HepG2 (cell line): Measurements from ENCODE around the gene DPEP3. TPM values are rescaled to one million over a fixed set of nuclear protein-coding genes. Genes with fewer than 3 reads are reported as not detected.
A peak's percentile ranks its signal among the peaks of the same experiment; 100 is the strongest.

Source experiments
- ATAC-seq: fragments of 200-7000 bp; cut with Tn5 transposase; 3 replicates; pipeline ENCODE4 v1.9.1; 2020; ENCODE audit warnings: mild to moderate bottlenecking, moderate library complexity
- BruUV-seq: library from RNA; stranded (reverse); fragments of 400-500 nt; replicated peaks from 2 replicates; lab custom pipeline; 2021; lab: Mats Ljungman, UMichigan
- CTCF ChIA-PET: fragments of 300-600 bp; formaldehyde crosslinking; extraction: SDS; loops from one replicate; lab custom pipeline; 2021; ENCODE audit warnings: low total read pairs, inconsistent platforms, low intra/inter-chr PET ratio; lab: Yijun Ruan, JAX
- POLR2A ChIA-PET: fragments of 350-600 bp; sonication (Branson Sonifier 250); formaldehyde crosslinking; loops from one replicate; lab custom pipeline; 2020; ENCODE audit warnings: antibody characterized with exemption, inconsistent platforms; lab: Yijun Ruan, JAX
- DNase-seq: peaks from one replicate; pipeline ENCODE4 v3.0.0-alpha.2; 2015; ENCODE audit warnings: low spot score
- FAIRE-seq: peaks from 3 replicates; lab custom pipeline; 2011; peaks lifted over from hg19 to GRCh38; lab: Jason Lieb, UNC
- H2AFZ ChIP-seq: one replicate; pipeline ENCODE4 v1.6.1; 2011; ENCODE audit warnings: low read length, inconsistent platforms
- H3K27ac ChIP-seq: fragments of 300-600 bp; 3 replicates; pipeline ENCODE4 v1.8.0; 2011; ENCODE audit warnings: mixed run types, mild to moderate bottlenecking, mixed read lengths, low read length, inconsistent platforms; ENCODE audit not compliant: insufficient read depth; ENCODE audit errors: extremely low read length
- H3K27me3 ChIP-seq, 2 experiments: fragments of 200-600 bp in 1 of 2; 2 replicates in 1 of 2; 3 replicates in 1 of 2; pipeline versions ENCODE4 v1.6.0 to v1.8.0; 2011; ENCODE audit warnings: low read length in 2 of 2, mild to moderate bottlenecking in 2 of 2, moderate library complexity in 2 of 2, inconsistent platforms in 1 of 2; ENCODE audit not compliant: insufficient read depth in 2 of 2, control insufficient read depth in 1 of 2
- H3K36me3 ChIP-seq, 2 experiments: fragments of 200-600 bp in 1 of 2; replicated peaks in 1 of 2; 2 replicates in 1 of 2; 3 replicates in 1 of 2; pipeline versions ENCODE4 v1.5.1 to v1.8.0; 2011; ENCODE audit warnings: low read length in 2 of 2, inconsistent platforms in 1 of 2; ENCODE audit not compliant: insufficient read depth in 2 of 2, control insufficient read depth in 1 of 2
- H3K4me1 ChIP-seq: 2 replicates; pipeline ENCODE4 v1.5.1; 2012; ENCODE audit warnings: low read length, inconsistent platforms; ENCODE audit not compliant: insufficient read depth
- H3K4me2 ChIP-seq: 2 replicates; pipeline ENCODE4 v1.6.0; 2011; ENCODE audit warnings: low read depth, low read length, inconsistent platforms
- H3K4me3 ChIP-seq, 3 experiments: fragments of 200-600 bp in 1 of 3; sonication (generic), shearing (Covaris generic) in 1 of 3; replicated peaks in 1 of 3; 2 replicates each; pipeline ENCODE4 v1.5.1; 2011 to 2016; ENCODE audit warnings: low read length in 3 of 3, inconsistent platforms in 2 of 3, low read depth in 2 of 3, mild to moderate bottlenecking in 2 of 3, control low read depth in 1 of 3, mixed read lengths in 1 of 3; ENCODE audit not compliant: insufficient read depth in 1 of 3
- H3K79me2 ChIP-seq: one replicate; pipeline ENCODE4 v1.6.1; 2011; ENCODE audit warnings: low read length, inconsistent platforms; ENCODE audit not compliant: insufficient read depth
- H3K9ac ChIP-seq: 2 replicates; pipeline ENCODE4 v1.6.0; 2011; ENCODE audit warnings: mild to moderate bottlenecking, low read depth, low read length, inconsistent platforms; ENCODE audit not compliant: insufficient read depth
- H3K9me3 ChIP-seq: 2 replicates; pipeline ENCODE4 v1.5.1; 2012; ENCODE audit warnings: mild to moderate bottlenecking, low read length
- H4K20me1 ChIP-seq: 2 replicates; pipeline ENCODE4 v1.6.0; 2011; ENCODE audit warnings: inconsistent platforms, mild to moderate bottlenecking, low read length, moderate library complexity; ENCODE audit not compliant: insufficient read depth
- ATF7 ChIP-seq, 2 experiments: fragments of 450-650 bp in 1 of 2; sonication (generic) in 1 of 2; formaldehyde crosslinking in 1 of 2; IDR thresholded peaks; 2 replicates each; pipeline versions ENCODE4 v1.4.0 to v1.6.1; 2016 to 2020; ENCODE audit warnings: antibody characterized with exemption in 1 of 2, mild to moderate bottlenecking in 1 of 2, missing genetic modification reagents in 1 of 2
- CREM ChIP-seq, 2 experiments: sonication (generic) in 1 of 2; formaldehyde crosslinking in 1 of 2; IDR thresholded peaks; 2 replicates each; pipeline versions ENCODE4 v1.4.0 to v1.6.1; 2016 to 2020; ENCODE audit warnings: antibody characterized with exemption in 1 of 2, mild to moderate bottlenecking in 1 of 2, missing genetic modification reagents in 1 of 2
- ELF1 ChIP-seq: sonication (generic); formaldehyde crosslinking; IDR thresholded peaks from 2 replicates; pipeline ENCODE4 v1.4.0; 2020; ENCODE audit warnings: missing genetic modification reagents
- HNRNPLL ChIP-seq: fragments of 200-400 bp; formaldehyde crosslinking; IDR thresholded peaks from 2 replicates; pipeline ENCODE4 v1.6.1; 2017; ENCODE audit warnings: mild to moderate bottlenecking, low read depth, low read length; ENCODE audit not compliant: poor library complexity, severe bottlenecking
- POLR2A ChIP-seq, 2 experiments: IDR thresholded peaks; 2 replicates each; pipeline ENCODE4 v1.6.1; 2011; ENCODE audit warnings: low read depth in 2 of 2, low read length in 2 of 2, mild to moderate bottlenecking in 1 of 2, moderate library complexity in 1 of 2; ENCODE audit not compliant: insufficient read depth in 1 of 2
- POLR2AphosphoS5 ChIP-seq: IDR thresholded peaks from 2 replicates; pipeline ENCODE4 v1.6.1; 2012; ENCODE audit warnings: low read depth, low read length
- REPIN1 ChIP-seq: sonication (generic); formaldehyde crosslinking; IDR thresholded peaks from 2 replicates; pipeline ENCODE4 v1.8.0; 2022; ENCODE audit warnings: missing genetic modification reagents, low read depth, mild to moderate bottlenecking, borderline replicate concordance
- TAF15 ChIP-seq: fragments of 200-400 bp; formaldehyde crosslinking; IDR thresholded peaks from one replicate; pipeline ENCODE4 v1.6.1; 2018; ENCODE audit warnings: mild to moderate bottlenecking, low read depth, low read length; ENCODE audit not compliant: poor library complexity, severe bottlenecking
- ZFP62 ChIP-seq: sonication (generic); formaldehyde crosslinking; IDR thresholded peaks from 2 replicates; pipeline ENCODE4 v1.4.0; 2020; ENCODE audit warnings: missing genetic modification reagents
- ZFX ChIP-seq: sonication (generic); formaldehyde crosslinking; IDR thresholded peaks from 2 replicates; pipeline ENCODE4 v1.4.0; 2020; ENCODE audit warnings: mild to moderate bottlenecking, low read depth, missing genetic modification reagents, moderate library complexity
- ZNF564 ChIP-seq: sonication (generic); formaldehyde crosslinking; IDR thresholded peaks from 2 replicates; pipeline ENCODE4 v1.8.1; 2023; ENCODE audit warnings: mild to moderate bottlenecking, missing genetic modification reagents
- ZSCAN29 ChIP-seq: sonication (generic); formaldehyde crosslinking; conservative IDR thresholded peaks from 2 replicates; pipeline ENCODE4 v1.4.0; 2020; ENCODE audit warnings: mild to moderate bottlenecking, missing genetic modification reagents
- WGBS: methylation state at CpG from one replicate; pipeline ENCODE4 v1.1.6; 2017; ENCODE audit warnings: low lambda C conversion rate; 5-methylcytosine and 5-hydroxymethylcytosine counted together
- in situ Hi-C: cut with HindIII; loops from 2 replicates; pipeline ENCODE4 v1.10.0; 2017; ENCODE audit warnings: low pct_unique_long_range_greater_than_20kb; ENCODE audit not compliant: extremely low pct_ligation_motif_present
- intact Hi-C: fragments of 100-400 bp; cut with micrococcal nuclease; formaldehyde crosslinking; loops from one replicate; pipeline ENCODE4 v1.10.0; 2022; ENCODE audit not compliant: unreplicated experiment
- polyA plus RNA-seq, 8 experiments: library from polyadenylated mRNA; depleted of rRNA in 3 of 8; stranded (reverse) in 7 of 8; unstranded in 1 of 8; fragments of >200 nt; fragmentation: Illumina TruSeq in 4 of 8; extraction: Trizol in 4 of 8; gene quantifications; 2 replicates each; pipeline versions ENCODE4 v1.2.1 to v1.2.3, GENCODE V29; 2011 to 2016; ENCODE audit warnings: low read depth in 4 of 8, missing spikeins in 1 of 8, mixed read lengths in 1 of 8; ENCODE audit not compliant: insufficient read depth in 1 of 8
- total RNA-seq, 5 experiments: library from RNA; depleted of rRNA; stranded (reverse); fragments of >200 nt; fragmentation: Illumina TruSeq; extraction: Trizol; gene quantifications; 2 replicates each; pipeline ENCODE4 v1.2.3, GENCODE V29; 2016; ENCODE audit warnings: low read depth in 1 of 5
- TF ChIP-seq, protein P1 (sequence below): sonication (generic); formaldehyde crosslinking; IDR thresholded peaks from 2 replicates; pipeline ENCODE4 v1.4.0; 2020; ENCODE audit warnings: mild to moderate bottlenecking, missing genetic modification reagents

DPEP3 gene
- total and polyA plus RNA-seq, 2 of the 13 experiments (the other 11 are each of a cell fraction or from before 2014, with no cell fraction given) = not detected

GRCh38 chr16:67928147-67928546 is 52.2 kb downstream of the DPEP3 start:
- intact Hi-C loops = loop anchor here (1.0 to 5.0 kb wide), 4 partner anchors 35 to 256 kb away; partner anchors contain the start of gene PSKH1
- H3K9ac ChIP-seq = no peak overlapping the region
- H3K36me3 ChIP-seq = peaks cover 22 to 35% of the 10 kb centered on the region in 2 experiments
- DNase-seq (no peak), FAIRE-seq (no peak), ATAC-seq (peak; percentile 2)
- H3K27ac ChIP-seq = no peak overlapping the region
- no peak overlapping the region for H3K4me3 ChIP-seq
- H3K27me3 ChIP-seq = no peaks in the 10 kb centered on the region
- H3K9me3 ChIP-seq = no peaks in the 10 kb centered on the region
- no peaks in the 10 kb centered on the region for H3K79me2 ChIP-seq
- POLR2A ChIA-PET = interaction anchor here (1.6 to 1.7 kb wide), 2 partner anchors 9 to 16 kb away, joined by 4 to 5 read pairs; partner anchors contain the start of gene LCAT
- no TSS peak for BruUV-seq
- in situ Hi-C loops = loop anchor here (5.0 kb wide), 2 partner anchors 41 to 111 kb away; no protein-coding TSS in a partner anchor
- H2AFZ ChIP-seq = no peak overlapping the region
- CTCF ChIA-PET = interaction anchor here (1.4 to 5.5 kb wide), 7 partner anchors 14 to 256 kb away, joined by 3 to 63 read pairs (median 5); partner anchors contain the start of genes NRN1L, PSKH1 and THAP11
- TF ChIP-seq ZSCAN29 (CRISPR knock-in tag) = no peak
- no peak for TF ChIP-seq ZNF564 (CRISPR knock-in tag)
- peak in 1 of 2 experiments; percentile 25; a peak in 1 of 4 replicates for TF ChIP-seq POLR2A (IDR thresholded peaks at IDR 0.05; ENCODE audit: insufficient read depth in 1 of 2, low read depth in 2 of 2, low read length in 2 of 2)
- no peak for TF ChIP-seq POLR2AphosphoS5
- TF ChIP-seq ELF1 (CRISPR knock-in tag) = 0 out of 2 replicates have a peak, but pooled peaks have one; percentile 1
- TF ChIP-seq ATF7 (IDR thresholded peaks at IDR 0.05) = no peak
- 0 out of 2 replicates have a peak, but pooled peaks have one; percentile 25 for TF ChIP-seq ATF7 (CRISPR knock-in tag; IDR thresholded peaks at IDR 0.05)
- TF ChIP-seq HNRNPLL = peak; percentile 2
- no peak for TF ChIP-seq ZFP62
- TF ChIP-seq REPIN1 (CRISPR knock-in tag) = 0 out of 2 replicates have a peak, but pooled peaks have one; percentile 3
- TF ChIP-seq TAF15 = no peak
- TF ChIP-seq, protein P1, sequence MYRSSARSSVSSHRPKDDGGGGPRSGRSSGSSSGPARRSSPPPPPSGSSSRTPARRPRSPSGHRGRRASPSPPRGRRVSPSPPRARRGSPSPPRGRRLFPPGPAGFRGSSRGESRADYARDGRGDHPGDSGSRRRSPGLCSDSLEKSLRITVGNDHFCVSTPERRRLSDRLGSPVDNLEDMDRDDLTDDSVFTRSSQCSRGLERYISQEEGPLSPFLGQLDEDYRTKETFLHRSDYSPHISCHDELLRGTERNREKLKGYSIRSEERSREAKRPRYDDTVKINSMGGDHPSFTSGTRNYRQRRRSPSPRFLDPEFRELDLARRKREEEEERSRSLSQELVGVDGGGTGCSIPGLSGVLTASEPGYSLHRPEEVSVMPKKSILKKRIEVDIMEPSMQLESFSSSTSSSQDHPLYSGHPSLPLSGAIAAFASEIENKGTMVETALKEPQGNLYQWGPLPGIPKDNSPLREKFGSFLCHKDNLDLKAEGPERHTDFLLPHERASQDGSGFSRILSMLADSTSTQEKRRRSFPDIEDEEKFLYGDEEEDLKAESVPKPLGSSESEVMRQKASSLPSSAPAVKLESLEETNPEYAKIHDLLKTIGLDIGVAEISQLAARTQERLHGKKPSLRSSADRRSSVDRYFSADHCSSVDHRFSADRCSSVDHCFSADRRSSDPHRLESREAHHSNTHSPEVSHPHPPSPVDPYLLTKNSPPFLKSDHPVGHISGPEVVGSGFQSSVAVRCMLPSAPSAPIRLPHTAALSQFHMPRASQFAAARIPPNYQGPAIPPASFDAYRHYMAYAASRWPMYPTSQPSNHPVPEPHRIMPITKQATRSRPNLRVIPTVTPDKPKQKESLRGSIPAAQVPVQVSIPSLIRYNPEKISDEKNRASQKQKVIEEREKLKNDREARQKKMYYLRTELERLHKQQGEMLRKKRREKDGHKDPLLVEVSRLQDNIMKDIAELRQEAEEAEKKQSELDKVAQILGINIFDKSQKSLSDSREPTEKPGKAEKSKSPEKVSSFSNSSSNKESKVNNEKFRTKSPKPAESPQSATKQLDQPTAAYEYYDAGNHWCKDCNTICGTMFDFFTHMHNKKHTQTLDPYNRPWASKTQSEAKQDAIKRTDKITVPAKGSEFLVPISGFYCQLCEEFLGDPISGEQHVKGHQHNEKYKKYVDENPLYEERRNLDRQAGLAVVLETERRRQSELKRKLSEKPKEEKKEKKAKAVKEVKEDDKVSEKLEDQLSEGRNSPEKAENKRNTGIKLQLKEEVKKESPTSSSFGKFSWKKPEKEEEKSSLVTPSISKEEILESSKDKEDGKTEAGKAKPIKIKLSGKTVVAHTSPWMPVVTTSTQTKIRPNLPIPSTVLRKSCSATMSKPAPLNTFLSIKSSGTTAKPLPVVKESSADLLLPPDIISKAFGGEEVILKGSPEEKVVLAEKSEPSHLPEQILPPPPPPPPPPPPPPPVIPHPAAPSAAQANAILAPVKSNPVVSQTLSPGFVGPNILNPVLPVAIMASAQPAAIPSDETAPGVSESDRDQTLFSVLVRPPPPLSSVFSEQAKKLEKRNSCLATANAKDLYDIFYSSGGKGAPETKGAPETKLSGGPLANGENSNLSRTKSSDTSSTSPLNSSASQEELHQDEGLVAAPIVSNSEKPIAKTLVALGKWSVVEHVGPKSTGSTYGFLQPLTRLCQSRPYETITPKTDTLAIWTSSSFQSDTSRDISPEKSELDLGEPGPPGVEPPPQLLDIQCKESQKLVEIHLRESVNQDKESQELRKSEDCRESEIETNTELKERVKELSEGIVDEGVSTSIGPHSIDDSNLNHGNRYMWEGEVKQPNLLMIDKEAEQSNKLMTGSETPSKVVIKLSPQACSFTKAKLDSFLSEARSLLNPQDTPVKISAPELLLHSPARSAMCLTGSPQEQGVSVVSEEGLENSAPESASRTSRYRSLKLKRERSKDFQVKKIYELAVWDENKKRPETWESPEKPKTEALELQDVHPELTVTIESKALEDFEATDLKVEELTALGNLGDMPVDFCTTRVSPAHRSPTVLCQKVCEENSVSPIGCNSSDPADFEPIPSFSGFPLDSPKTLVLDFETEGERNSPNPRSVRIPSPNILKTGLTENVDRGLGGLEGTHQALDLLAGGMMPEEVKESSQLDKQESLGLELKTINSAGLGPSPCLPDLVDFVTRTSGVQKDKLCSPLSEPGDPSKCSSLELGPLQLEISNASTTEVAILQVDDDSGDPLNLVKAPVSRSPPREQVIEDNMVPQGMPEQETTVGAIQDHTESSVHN (CRISPR knock-in tag) = 0 out of 2 replicates have a peak, but pooled peaks have one; percentile 53
- no peak for TF ChIP-seq CREM (IDR thresholded peaks at IDR 0.05)
- 0 out of 2 replicates have a peak, but pooled peaks have one; percentile 25 for TF ChIP-seq CREM (CRISPR knock-in tag; IDR thresholded peaks at IDR 0.05)
- peak; percentile 3; the same call in 1 of the 2 replicates for TF ChIP-seq ZFX (CRISPR knock-in tag)
- TF ChIP-seq, all 625 proteins: peak for 8
- Histone ChIP-seq H4K20me1 (no peaks in the 10 kb centered on the region; the same call in 1 of the 2 replicates), H3K4me1 (no peaks in the 10 kb centered on the region), H3K4me2 (no peak overlapping the region)
- WGBS = 74% methylated on average over 7 of the region's 7 CpGs
